ENCODE results near the gene TMEM132C.
"Not testable (repeated sequence)": the region's sequence is repeated elsewhere in the genome, so short reads cannot be mapped to it uniquely, and the experiment has no call there.

Gene TMEM132C

DNA sequence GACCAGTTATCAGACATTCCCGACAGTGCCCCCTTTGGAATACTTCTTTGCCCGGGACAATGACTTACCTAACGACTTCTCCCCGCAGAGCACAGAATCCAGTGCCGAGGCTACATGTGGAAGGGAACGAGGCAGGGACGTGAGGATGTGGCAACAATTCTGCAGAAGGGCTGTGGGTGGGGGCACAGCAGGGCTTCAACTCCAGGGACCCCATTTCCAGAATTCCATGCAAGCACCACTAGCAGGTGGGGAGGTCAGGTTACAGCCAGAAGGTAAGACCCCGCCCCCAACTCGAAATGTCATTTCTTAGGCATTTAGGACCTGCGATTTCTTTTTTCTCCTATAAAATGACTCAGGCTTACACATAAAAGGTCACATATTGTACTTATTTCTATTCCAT is 207.9 kb downstream of the TMEM132C start:
- no peak for DNase-seq (ENCODE audit: low spot score)
- TF ChIP-seq, protein P1, sequence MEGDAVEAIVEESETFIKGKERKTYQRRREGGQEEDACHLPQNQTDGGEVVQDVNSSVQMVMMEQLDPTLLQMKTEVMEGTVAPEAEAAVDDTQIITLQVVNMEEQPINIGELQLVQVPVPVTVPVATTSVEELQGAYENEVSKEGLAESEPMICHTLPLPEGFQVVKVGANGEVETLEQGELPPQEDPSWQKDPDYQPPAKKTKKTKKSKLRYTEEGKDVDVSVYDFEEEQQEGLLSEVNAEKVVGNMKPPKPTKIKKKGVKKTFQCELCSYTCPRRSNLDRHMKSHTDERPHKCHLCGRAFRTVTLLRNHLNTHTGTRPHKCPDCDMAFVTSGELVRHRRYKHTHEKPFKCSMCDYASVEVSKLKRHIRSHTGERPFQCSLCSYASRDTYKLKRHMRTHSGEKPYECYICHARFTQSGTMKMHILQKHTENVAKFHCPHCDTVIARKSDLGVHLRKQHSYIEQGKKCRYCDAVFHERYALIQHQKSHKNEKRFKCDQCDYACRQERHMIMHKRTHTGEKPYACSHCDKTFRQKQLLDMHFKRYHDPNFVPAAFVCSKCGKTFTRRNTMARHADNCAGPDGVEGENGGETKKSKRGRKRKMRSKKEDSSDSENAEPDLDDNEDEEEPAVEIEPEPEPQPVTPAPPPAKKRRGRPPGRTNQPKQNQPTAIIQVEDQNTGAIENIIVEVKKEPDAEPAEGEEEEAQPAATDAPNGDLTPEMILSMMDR (IDR thresholded peaks at IDR 0.05; ENCODE audit: extremely low read depth, missing control alignments): no peak

DNA sequence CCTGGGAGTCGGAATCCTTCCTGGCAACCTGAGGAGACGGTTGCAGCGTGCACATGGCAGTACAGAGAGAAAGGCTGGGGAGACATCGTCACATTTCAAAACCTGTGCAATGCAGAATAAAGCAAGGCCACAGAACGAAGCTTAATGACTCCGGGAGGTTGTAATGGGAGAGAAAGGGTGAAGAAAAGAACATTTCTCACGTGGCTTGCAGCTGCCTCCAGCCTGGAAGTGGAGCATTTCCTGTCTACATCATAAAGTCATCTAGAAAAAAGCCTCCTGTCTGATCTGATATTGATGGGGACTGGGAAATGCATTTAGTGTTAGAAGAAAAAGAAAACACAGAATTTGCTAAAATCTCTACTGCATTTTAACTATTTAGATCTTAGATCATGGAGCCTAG is 209.3 kb downstream of the TMEM132C start:
- DNase-seq (ENCODE audit: low spot score): no peak
- TF ChIP-seq, protein P1 (IDR thresholded peaks at IDR 0.05; ENCODE audit: extremely low read depth, missing control alignments): no peak

DNA sequence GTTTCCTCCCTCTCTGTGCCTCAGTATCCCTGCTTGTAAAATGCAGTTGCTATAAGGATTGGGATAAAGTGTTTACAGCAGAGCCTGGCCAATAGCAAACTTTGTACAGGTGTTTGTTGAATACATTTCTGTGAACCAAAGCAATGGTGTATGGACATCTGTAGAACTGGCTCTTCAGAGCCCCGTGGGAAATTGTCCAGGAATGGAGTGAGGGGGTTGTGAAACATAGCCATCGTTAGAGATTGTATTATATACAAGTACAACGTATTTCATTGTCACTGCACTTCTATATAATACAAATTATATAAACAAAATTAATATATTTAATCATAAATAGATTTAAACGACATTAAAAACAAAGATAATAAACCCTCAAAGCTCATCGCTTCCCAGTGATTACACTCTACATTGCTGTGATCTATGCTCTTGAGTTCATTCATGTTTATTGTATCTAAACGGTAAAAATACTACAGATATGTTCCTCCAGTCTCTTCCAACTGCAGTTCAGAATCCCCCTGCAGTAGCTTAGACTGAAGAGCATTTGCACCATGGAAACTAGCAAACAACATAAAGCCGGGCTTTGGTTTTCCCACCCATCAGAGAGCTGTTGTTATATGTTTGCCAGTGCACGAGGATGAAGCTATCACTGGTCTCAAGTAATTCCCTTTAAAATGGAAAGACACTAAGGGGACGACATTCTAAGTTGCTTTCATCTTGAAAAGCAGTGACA is 216.7 kb downstream of the TMEM132C start:
- TF ChIP-seq, protein P1 (IDR thresholded peaks at IDR 0.05; ENCODE audit: extremely low read depth, missing control alignments): no peak
- DNase-seq (ENCODE audit: low spot score): no peak

DNA sequence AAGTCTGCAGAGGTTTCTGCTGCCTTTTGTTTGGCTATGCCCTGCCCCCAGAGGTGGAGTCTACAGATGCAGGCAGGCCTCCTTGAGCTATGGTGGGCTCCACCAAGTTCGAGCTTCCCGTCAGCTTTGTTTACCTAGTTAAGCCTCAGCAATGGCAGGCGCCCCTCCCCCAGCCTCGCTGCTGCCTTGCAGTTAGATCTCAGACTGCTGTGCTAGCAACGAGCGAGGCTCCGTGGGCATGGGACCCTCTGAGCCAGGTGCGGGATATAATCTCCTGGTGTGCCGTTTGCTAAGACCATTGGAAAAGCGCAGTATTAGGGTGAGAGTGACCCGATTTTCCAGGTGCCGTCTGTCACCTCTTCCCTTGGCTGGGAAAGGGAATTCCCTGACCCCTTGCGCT is 230.4 kb downstream of the TMEM132C start:
- not testable (repeated sequence) for DNase-seq (ENCODE audit: low spot score)

DNA sequence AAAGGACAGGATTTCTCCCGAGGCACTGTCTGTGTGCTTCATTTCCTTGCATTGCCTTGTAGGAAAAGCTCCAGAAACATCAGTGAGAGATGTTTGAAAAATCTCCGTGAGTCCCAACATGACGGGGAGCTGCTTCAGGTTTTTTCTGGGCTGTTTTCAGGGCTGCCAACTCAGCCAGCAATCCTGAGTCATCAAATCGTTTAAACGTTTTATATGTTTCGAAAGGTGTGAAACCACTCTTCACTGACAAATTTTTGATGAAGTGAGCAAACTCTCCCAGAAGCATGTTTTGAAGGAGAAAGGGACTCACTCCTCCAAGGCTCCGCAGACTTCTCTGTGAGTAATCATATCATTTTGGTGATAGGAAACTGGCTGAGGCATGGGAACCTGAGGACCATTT is 240.5 kb downstream of the TMEM132C start:
- no peak for DNase-seq (ENCODE audit: low spot score)
- TF ChIP-seq, protein P1 (IDR thresholded peaks at IDR 0.05; ENCODE audit: extremely low read depth, missing control alignments): no peak

DNA sequence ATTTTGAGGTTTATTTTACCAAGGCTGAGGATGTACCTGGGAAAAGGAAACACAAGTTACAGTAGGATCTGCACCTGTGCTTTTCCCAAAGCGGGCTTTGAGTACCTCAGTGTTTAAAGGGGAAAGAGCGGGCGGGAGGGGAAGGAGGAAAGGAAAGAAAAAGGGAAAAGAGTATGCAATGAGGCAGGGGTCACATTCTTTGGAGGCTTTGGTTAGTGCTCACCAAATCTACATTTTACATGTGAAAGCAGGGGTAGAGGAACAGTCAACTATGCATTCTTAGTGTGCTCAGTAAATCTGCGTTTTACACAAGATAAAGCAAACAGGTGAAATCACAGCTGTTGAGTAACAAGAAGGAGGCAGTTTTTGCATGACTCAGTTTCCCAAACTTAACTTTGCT is 242.2 kb downstream of the TMEM132C start:
- DNase-seq (ENCODE audit: low spot score): no peak
- TF ChIP-seq, protein P1 (IDR thresholded peaks at IDR 0.05; ENCODE audit: extremely low read depth, missing control alignments): no peak

DNA sequence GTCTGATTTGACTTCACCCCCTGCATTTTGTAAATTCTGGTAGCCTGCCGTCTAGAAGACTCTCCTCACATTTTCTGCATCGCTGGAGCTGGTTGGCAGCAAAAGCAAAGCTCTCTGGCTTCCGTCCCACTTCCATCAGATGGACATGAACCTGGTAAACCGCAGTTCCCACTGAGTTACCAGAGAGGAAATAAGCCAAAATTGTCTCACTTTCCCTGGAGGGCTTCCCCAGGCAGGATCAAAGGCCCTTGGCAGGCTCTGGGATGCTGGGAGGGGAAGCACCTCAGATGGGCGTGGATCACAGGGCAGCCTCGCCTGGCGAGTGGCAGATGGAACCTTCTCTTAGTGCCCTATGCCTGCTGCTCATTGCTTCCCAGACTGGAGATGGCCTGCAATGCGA is 243.5 kb downstream of the TMEM132C start:
- TF ChIP-seq, protein P1 (IDR thresholded peaks at IDR 0.05; ENCODE audit: extremely low read depth, missing control alignments): no peak
- no peak for DNase-seq (ENCODE audit: low spot score)

DNA sequence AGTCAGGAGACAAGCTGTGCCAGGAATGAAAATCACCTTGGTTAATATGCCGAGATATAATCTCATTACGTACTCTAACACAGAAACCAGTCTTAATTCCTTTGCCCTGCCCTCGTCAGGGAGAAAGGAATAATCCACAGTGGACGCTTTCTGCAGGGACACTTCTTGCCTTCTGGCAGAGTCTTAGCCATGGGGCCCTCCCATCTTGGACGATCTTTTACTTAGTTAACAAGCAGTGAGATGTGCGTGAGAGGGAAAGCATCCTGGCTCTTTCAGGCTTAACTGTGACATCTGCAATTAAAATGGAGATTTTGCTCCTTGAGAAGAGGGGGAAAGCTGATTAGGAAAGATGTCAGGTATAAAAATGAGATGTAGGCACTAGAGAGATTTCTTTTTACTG is 246.4 kb downstream of the TMEM132C start:
- no peak for DNase-seq (ENCODE audit: low spot score)
- TF ChIP-seq, protein P1 (IDR thresholded peaks at IDR 0.05; ENCODE audit: extremely low read depth, missing control alignments): no peak

Measured in GM20000 (cell line).